ENCODE measurements around the gene CNTN5.

The CNTN5 gene

GRCh38 chr11:99640671-99641070, 619.9 kb downstream of the CNTN5 start:
- no peak for DNase-seq

DNA sequence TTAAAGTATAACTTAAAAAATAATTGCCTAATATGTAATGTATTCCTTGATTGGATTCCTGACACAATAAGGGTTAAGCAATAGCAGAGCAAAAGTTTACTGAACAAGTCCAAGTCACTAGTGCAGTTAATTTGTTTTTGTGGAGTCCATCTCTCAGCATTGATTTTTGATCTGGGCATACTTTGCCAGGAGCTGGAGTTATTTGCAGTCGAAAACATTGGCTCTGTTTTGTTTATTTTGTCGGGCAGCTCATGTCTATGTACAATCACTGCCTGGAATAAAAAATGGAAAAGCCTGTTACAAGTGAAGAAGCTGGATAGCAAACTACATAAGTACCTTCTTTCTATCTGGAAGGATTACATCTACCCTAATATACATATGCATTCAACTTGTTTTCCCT, 625.2 kb downstream of the CNTN5 start:
- DNase-seq: no peak

GRCh38 chr11:99670067-99670676, 649.4 kb downstream of the CNTN5 start:
- no peak for DNase-seq

DNA sequence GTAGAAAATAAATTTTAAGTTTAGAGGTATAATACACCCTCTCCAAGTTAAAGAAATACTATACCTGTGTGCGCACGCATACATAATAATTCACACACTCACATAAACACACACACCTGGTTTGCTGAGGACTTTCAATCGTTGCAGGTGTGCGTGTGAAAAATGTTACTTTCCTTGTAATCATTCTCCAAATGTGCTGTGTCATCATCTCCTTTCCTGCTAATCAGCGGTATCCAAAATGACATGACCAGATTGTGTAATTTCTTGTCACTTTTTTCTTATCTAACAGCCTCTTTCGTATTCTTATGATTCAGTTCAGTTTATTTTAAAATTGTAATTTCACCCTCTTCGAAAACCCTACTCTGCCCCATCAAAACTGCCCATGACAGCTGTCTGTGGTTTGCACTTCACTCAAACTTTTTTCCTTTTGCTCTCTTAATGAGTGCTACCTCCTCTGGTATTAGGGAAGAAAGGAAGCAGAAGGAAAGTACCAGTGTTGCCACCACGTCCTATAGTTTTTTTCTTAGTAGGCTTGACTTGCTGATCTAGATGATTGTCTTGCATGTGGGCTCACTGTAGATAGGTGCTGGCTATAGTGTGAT, 651.2 kb downstream of the CNTN5 start:
- no peak for DNase-seq

DNA sequence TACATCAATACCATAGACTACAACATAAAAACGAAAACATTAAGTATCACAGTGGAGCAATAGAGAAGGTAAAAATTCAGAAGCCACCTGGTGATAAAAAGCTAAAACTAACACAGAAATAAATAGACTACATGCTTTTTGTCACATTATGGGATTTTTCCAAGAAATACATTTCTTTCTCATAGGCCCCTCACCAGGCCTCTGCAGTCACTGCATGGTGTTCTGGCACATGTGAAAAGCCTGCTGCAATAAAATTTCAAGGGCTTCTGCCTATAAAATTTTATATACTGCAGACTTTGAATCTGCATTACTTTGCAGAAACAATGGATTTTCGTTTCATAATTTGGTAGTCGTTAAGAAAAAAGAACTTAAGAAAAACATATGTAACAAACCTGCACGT, 655.5 kb downstream of the CNTN5 start:
- no peak for DNase-seq

DNA sequence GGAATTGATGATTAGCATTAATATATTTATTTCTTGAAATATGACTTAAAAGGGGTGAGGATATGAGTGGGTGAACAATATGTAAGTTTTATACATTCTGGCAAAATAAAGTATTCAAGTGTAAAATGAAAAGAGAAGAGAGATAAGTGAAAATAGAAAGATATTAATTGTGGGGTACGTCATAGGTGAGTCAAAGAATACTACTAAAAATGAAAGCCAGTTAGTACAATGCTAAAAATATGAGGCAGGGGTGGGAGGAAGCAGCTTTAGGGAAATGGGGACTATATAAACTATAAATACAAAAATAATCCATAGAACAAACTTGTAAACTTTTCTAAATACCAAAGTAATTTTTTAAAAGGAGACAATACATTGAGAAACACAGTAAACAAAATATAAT, 661.4 kb downstream of the CNTN5 start:
- no peak for DNase-seq

- DNase-seq: no peak
Observed at GRCh38 chr11:99682646-99683045, 661.9 kb downstream of the CNTN5 start.

GRCh38 chr11:99683933-99684332, 663.2 kb downstream of the CNTN5 start:
- no peak for DNase-seq

DNA sequence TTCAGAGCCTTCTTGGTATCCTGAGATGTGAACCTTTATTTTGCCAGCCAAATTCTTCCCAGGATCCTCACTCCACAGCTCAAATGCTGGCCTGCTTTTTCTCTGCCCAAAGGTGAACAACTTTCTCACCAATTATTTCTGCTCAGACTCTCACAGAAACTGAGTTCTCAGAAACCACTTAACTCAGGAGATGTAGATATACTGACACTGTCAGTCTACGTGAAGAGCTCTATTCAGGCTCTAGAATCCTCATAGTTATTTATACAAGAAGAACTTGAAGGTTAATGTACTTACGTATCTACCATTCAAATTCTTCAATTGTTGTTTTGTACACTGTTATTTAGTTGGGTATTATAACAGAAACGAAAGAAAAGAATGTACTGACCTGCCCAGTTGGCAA, 666.1 kb downstream of the CNTN5 start:
- no peak for DNase-seq

GRCh38 chr11:99687320-99687719, 666.6 kb downstream of the CNTN5 start:
- no peak for DNase-seq

GRCh38 chr11:99693941-99694492, 673.3 kb downstream of the CNTN5 start:
- peak; percentile 1 for DNase-seq

DNA sequence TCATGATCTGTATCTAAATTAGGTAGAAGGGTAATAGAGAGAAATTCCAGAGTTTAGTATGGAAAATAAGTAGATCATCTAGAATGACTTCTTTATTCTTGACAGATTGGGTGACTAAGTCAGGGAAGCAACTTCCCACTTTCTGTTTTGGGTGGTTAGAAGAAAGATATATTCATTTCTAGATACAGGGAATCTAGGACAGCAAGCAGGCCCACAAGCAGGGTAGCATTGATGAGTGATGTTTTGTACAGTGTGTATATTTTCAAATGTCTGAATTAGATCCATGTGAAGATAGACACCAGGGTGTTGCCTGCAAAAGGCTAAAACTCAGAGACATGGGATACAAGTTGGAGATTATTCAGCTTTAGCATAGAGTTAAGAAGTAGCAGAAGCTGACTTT, 674.4 kb downstream of the CNTN5 start:
- no peak for DNase-seq

DNA sequence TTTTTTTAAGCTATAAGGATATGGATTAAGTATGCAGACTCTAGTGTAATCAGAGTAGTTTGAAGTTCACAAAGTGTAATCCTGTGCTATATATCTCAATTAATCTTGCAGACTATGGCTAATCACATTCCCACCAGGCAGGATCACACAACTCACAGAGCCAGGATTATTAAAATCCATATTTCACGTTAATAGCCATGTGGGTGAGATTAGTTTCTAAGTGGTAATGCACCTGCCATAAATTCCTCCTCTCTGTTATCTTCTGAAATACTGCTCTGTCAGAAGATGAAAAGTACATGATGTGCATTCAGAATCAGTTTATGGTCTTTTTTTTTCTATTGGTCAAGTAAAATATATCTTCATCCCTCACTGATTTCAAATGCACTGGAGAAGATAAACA, 686.1 kb downstream of the CNTN5 start:
- no peak for DNase-seq

- no peak for DNase-seq
Observed at GRCh38 chr11:99708928-99709672, 688.4 kb downstream of the CNTN5 start.

GRCh38 chr11:99716302-99716701, 695.6 kb downstream of the CNTN5 start:
- DNase-seq: no peak

DNA sequence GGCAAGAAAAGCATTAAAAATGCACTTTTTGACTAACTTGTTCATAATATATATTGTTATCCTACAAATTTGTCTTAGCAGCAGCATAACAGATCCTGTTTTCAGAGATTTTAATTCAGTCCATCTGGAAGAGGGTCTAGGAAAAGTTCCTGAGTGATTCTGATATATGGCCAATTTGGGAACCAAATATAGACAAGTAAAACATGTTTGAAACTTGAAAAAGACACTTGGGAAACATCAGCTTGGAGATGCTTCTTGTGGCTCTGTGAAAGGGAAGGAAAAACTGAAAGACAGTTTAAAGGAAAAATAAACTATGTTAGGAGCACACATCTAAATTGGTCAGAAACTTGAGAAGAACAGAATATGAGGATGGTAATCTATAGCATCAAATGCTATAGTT, 697.5 kb downstream of the CNTN5 start:
- no peak for DNase-seq

DNA sequence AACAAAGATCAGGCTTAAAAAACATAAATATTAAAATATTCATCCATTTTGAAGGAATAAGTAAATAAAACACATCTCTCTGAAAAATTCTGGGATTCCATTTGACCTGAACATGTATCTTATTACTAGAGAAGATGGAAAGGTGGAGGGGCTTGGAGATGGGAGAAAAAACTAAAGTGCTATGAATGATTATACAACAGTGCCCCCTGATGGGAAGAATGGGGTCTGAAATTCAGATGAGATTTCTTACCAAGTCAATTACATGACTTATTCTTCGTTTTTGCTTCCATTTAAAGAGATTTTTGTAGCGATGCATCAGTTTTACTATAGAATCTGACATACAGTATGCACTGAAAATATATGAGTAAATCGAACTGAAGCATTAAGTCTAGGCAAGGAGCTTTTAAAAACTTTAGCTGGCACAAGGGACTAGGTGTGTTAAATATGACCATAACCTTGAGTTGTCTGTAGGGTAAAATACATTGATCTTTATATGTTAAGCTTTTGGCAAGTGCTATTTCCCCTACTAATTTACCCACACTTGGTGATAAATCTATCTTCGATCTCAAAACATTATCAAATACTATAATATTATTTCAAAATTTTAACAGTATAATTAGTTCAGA, 718.8 kb downstream of the CNTN5 start:
- peak; percentile 60 for DNase-seq

GRCh38 chr11:99742501-99742900, 721.8 kb downstream of the CNTN5 start:
- DNase-seq: no peak

DNA sequence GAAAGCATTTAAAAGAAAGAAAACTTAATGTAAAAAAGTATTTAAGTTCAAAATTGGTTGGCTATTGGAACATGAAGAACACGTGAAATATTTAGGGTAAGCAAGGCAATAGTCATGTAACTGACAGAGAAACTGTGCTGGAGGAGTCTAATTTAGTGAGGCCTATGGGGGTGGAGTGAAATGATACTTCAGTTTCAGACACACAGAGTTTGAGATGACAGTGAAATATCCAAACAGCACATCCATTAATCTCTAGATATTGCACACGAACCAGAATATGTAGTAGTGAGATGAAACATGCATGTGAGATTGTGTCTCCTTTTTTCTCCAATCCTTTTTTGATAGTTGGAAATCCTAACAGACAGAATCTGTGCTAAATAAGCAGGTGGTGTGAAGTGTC, 739.0 kb downstream of the CNTN5 start:
- no peak for DNase-seq

DNA sequence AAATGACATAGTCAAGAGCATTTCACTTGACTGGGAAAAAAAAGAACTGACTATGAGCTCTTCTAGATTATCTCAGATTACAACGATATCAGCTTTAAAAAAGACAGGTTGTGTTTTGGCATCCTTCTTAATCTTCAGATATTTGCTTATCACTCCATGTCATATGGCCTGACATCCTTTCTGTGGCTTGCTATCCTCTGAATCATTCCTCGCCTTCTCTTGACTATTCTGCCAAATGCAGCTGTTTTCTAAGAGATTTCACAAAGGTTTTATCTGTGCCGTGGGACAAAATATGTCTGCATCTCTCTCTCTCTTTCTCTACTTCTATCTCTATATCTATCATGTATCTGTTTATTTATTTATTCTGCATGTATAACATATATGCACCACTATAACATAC, 746.1 kb downstream of the CNTN5 start:
- DNase-seq: no peak

DNA sequence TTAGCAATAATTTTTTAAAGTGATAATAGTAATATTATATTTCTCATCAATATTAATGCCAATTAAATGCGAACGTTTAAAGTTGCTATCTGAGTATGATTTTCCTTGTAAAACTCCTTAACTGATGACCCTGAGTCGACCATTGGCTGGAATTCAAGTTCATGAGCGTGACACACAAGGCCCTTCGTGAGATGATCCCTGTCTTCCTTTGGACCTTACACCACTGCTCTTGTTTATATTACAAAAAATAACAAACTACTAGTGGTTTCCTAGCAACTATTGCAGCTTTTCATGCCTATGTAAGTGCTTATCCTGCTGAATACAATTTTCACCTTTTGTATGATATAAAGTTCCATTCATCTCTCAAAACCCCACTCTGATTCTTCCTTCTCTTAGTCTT, 752.9 kb downstream of the CNTN5 start:
- DNase-seq: no peak

GRCh38 chr11:99781074-99781473, 760.3 kb downstream of the CNTN5 start:
- no peak for DNase-seq

GRCh38 chr11:99791354-99791753, 770.6 kb downstream of the CNTN5 start:
- DNase-seq: no peak

- DNase-seq: no peak
Observed at GRCh38 chr11:99795999-99796398, 775.2 kb downstream of the CNTN5 start.

Data from NCI-H1092 treated with DMSO at 0.1 percent for 48 hours (cell line).